C4-2B (cell line): Measurements from ENCODE around the gene ACOXL.

Experiments used
- CTCF ChIP-seq: fragments of 450-650 bp; conservative IDR thresholded peaks from 2 replicates; pipeline ENCODE4 v1.5.1; 2017; ENCODE audit warnings: mild to moderate bottlenecking
- ZFX ChIP-seq: fragments of 450-650 bp; IDR thresholded peaks from 2 replicates; pipeline ENCODE4 v1.6.1; 2017

- no peak for TF ChIP-seq CTCF
- no peak for TF ChIP-seq ZFX
Observed at GRCh38 chr2:110816404-110817365, 84.3 kb downstream of the ACOXL start.
